Retinal pigment epithelial cell (primary cell): ENCODE measurements around the gene DLGAP4.

ENCODE experiments used
- DNase-seq: peaks from one replicate; pipeline ENCODE4 v3.0.0-alpha.2; 2010; ENCODE audit warnings: low read depth
- H3K4me3 ChIP-seq: 2 replicates; pipeline ENCODE4 v1.5.1; 2011; ENCODE audit warnings: mild to moderate bottlenecking, low read length, control low read depth, moderate library complexity
- TF ChIP-seq, protein P1 (sequence below): conservative IDR thresholded peaks from 2 replicates; pipeline ENCODE4 v1.5.1; 2011; ENCODE audit warnings: low read depth, low read length, control low read depth, inconsistent platforms

DLGAP4 gene

DNA sequence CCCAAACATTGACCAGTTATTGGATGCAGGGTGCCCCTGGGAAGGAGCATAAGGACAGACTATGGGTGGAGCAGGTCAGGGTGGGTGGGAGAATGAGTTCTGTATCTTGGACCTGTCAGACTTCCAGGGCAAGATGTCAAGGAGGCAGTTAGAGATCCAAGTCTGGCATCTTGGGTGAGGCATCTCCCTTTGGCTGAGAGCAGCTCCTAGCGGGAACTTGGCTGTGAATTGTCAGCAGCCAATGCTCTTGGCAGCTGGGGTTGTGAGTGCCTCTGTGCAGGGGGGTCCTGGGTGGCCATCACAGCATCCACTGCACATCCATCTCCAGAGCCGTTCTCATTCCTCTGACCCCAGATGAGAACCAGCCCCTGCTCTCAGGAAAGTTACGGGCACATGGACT lies 118.2 kb downstream of the DLGAP4 start:
- TF ChIP-seq, protein P1, sequence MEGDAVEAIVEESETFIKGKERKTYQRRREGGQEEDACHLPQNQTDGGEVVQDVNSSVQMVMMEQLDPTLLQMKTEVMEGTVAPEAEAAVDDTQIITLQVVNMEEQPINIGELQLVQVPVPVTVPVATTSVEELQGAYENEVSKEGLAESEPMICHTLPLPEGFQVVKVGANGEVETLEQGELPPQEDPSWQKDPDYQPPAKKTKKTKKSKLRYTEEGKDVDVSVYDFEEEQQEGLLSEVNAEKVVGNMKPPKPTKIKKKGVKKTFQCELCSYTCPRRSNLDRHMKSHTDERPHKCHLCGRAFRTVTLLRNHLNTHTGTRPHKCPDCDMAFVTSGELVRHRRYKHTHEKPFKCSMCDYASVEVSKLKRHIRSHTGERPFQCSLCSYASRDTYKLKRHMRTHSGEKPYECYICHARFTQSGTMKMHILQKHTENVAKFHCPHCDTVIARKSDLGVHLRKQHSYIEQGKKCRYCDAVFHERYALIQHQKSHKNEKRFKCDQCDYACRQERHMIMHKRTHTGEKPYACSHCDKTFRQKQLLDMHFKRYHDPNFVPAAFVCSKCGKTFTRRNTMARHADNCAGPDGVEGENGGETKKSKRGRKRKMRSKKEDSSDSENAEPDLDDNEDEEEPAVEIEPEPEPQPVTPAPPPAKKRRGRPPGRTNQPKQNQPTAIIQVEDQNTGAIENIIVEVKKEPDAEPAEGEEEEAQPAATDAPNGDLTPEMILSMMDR: no peak
- no peak for DNase-seq
- no peak overlapping the region for H3K4me3 ChIP-seq

DNA sequence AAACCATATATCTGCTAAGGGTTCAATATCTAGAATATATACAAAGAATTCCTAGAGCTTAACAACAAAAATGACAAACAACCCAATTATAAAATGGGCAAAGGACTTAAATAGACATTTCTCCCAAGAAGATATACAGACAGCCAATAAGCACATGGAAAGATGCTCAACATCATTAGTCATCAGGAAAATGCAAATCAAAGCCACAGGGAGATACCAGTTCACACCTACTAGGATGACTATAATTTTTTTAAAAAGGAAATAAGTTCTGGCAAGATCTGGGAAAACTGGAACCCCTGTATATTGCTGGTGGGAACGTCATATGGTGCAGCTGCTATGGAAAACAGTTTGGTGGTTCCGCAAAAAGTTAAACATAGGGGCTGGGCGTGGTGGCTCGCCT lies 119.0 kb downstream of the DLGAP4 start:
- TF ChIP-seq, protein P1: no peak
- no peak overlapping the region for H3K4me3 ChIP-seq
- no peak for DNase-seq

GRCh38 chr20:36431604-36432003 lies 125.5 kb downstream of the DLGAP4 start:
- H3K4me3 ChIP-seq: no peak overlapping the region
- TF ChIP-seq, protein P1: no peak
- no peak for DNase-seq

DNA sequence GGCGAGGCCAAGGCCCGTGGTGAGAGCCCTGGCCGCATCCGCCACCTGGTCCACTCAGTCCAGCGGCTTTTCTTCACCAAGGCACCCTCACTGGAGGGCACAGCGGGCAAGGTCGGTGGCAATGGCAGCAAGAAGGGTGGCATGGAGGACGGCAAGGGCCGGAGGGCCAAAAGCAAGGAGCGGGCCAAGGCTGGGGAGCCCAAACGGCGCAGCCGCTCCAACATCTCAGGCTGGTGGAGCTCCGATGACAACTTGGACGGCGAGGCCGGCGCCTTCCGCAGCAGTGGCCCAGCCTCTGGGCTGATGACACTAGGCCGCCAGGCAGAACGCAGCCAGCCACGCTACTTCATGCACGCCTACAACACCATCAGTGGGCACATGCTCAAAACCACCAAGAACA lies 126.0 kb downstream of the DLGAP4 start:
- no peak overlapping the region for H3K4me3 ChIP-seq
- TF ChIP-seq, protein P1: no peak
- no peak for DNase-seq

- no peak for DNase-seq
- TF ChIP-seq, protein P1: no peak
- no peak overlapping the region for H3K4me3 ChIP-seq
These were observed 128.2 kb downstream of the DLGAP4 start for GRCh38 chr20:36434383-36434782.

GRCh38 chr20:36435124-36435523 lies 129.0 kb downstream of the DLGAP4 start:
- no peak for DNase-seq
- TF ChIP-seq, protein P1: no peak
- H3K4me3 ChIP-seq: no peak overlapping the region

GRCh38 chr20:36435592-36436541 lies 129.7 kb downstream of the DLGAP4 start:
- TF ChIP-seq, protein P1: no peak
- peak overlapping the region; percentile 25 for H3K4me3 ChIP-seq
- no peak for DNase-seq
